Measurements from ENCODE around the gene DNAJC3.
"Not testable (repeated sequence)": the region's sequence is repeated elsewhere in the genome, so short reads cannot be mapped to it uniquely, and the experiment has no call there.

DNA sequence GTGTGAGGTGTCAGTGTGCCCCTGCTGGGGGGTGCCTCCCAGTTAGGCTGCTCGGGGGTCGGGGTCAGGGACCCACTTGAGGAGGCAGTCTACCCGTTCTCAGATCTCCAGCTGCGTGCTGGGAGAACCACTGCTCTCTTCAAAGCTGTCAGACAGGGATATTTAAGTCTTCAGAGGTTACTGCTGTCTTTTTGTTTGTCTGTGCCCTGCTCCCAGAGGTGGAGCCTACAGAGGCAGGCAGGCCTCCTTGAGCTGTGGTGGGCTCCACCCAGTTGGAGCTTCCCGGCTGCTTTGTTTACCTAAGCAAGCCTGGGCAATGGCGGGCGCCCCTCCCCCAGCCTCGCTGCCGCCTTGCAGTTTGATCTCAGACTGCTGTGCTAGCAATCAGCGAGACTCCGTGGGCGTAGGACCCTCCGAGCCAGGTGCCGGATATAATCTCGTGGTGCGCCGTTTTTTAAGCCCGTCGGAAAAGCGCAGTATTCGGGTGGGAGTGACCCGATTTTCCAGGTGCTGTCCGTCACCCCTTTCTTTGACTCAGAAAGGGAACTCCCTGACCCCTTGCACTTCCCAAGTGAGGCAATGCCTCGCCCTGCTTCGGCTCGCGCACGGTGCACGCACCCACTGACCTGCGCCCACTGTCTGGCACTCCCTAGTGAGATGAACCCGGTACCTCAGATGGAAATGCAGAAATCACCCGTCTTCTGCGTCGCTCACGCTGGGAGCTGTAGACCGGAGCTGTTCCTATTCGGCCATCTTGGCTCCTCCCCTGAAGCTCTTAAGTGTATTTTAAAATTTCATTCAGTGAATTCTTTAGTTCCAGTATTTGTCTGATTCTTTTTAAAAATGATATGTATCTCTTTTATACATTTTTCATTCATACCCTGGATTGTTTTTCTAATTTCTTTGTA, 63.4 kb downstream of the DNAJC3 start:
- TF ChIP-seq YY1 (IDR thresholded peaks at IDR 0.05; ENCODE audit: insufficient read depth, insufficient read length); SUZ12 (IDR thresholded peaks at IDR 0.05; ENCODE audit: extremely low read depth, insufficient read depth, insufficient read length): not testable (repeated sequence)
